Measurements from ENCODE around the gene NTM. TPM values are rescaled to one million over a fixed set of nuclear protein-coding genes. Genes with fewer than 3 reads are reported as not detected.

The NTM gene
- total RNA-seq, 1 donor from 2014 or later, result 3.4 TPM

- intact Hi-C loops (cut with DNase I), result no loop called here
- no peak for DNase-seq (ENCODE audit: low spot score)
Observed at GRCh38 chr11:131723088-131723487, 352.7 kb downstream of the NTM start.

- no peak for DNase-seq (ENCODE audit: low spot score)
- intact Hi-C loops (cut with DNase I), result no loop called here
Observed at GRCh38 chr11:131724436-131724975, 354.1 kb downstream of the NTM start.

- intact Hi-C loops (cut with DNase I), result no loop called here
- no peak for DNase-seq (ENCODE audit: low spot score)
Observed at GRCh38 chr11:131734871-131735270, 364.5 kb downstream of the NTM start.

GRCh38 chr11:131737357-131737756 is 366.9 kb downstream of the NTM start:
- intact Hi-C loops (cut with DNase I), result no loop called here
- no peak for DNase-seq (ENCODE audit: low spot score)

GRCh38 chr11:131739243-131739882 is 368.9 kb downstream of the NTM start:
- no peak for DNase-seq (ENCODE audit: low spot score)
- intact Hi-C loops (cut with DNase I), result no loop called here

- DNase-seq (ENCODE audit: low spot score), result no peak
- intact Hi-C loops (cut with DNase I), result loop anchor here (5.0 kb wide), 1 partner anchor 117 kb away; no protein-coding TSS in a partner anchor
Observed at GRCh38 chr11:131744847-131745246, 374.4 kb downstream of the NTM start.

GRCh38 chr11:131745405-131745804 is 375.0 kb downstream of the NTM start:
- no peak for DNase-seq (ENCODE audit: low spot score)
- intact Hi-C loops (cut with DNase I), result loop anchor here (5.0 kb wide), 1 partner anchor 117 kb away; no protein-coding TSS in a partner anchor

GRCh38 chr11:131746201-131746600 is 375.8 kb downstream of the NTM start:
- DNase-seq (ENCODE audit: low spot score), result no peak
- intact Hi-C loops (cut with DNase I), result loop anchor here (5.0 kb wide), 1 partner anchor 116 kb away; no protein-coding TSS in a partner anchor

- no peak for DNase-seq (ENCODE audit: low spot score)
- intact Hi-C loops (cut with DNase I), result loop anchor here (5.0 kb wide), 1 partner anchor 114 kb away; no protein-coding TSS in a partner anchor
Observed at GRCh38 chr11:131748151-131749050, 378.0 kb downstream of the NTM start.

- DNase-seq (ENCODE audit: low spot score), result no peak
- intact Hi-C loops (cut with DNase I), result loop anchor here (5.0 kb wide), 1 partner anchor 113 kb away; no protein-coding TSS in a partner anchor
Observed at GRCh38 chr11:131749101-131749500, 378.7 kb downstream of the NTM start.

GRCh38 chr11:131750152-131750551 is 379.7 kb downstream of the NTM start:
- DNase-seq (ENCODE audit: low spot score), result no peak
- intact Hi-C loops (cut with DNase I), result no loop called here

GRCh38 chr11:131750692-131751091 is 380.3 kb downstream of the NTM start:
- intact Hi-C loops (cut with DNase I), result no loop called here
- no peak for DNase-seq (ENCODE audit: low spot score)

GRCh38 chr11:131754671-131755070 is 384.3 kb downstream of the NTM start:
- DNase-seq (ENCODE audit: low spot score), result no peak
- intact Hi-C loops (cut with DNase I), result no loop called here

- DNase-seq (ENCODE audit: low spot score), result no peak
- intact Hi-C loops (cut with DNase I), result no loop called here
Observed at GRCh38 chr11:131756479-131757110, 386.2 kb downstream of the NTM start.

GRCh38 chr11:131758726-131759125 is 388.3 kb downstream of the NTM start:
- intact Hi-C loops (cut with DNase I), result no loop called here
- no peak for DNase-seq (ENCODE audit: low spot score)

GRCh38 chr11:131759140-131759539 is 388.7 kb downstream of the NTM start:
- DNase-seq (ENCODE audit: low spot score), result no peak
- intact Hi-C loops (cut with DNase I), result no loop called here

- DNase-seq (ENCODE audit: low spot score), result peak; percentile 79
- intact Hi-C loops (cut with DNase I), result loop anchor here (5.0 kb wide), 1 partner anchor 137 kb away; no protein-coding TSS in a partner anchor
Observed at GRCh38 chr11:131760091-131761061, 390.0 kb downstream of the NTM start.

GRCh38 chr11:131762346-131763110 is 392.1 kb downstream of the NTM start:
- no peak for DNase-seq (ENCODE audit: low spot score)
- intact Hi-C loops (cut with DNase I), result loop anchor here (5.0 kb wide), 1 partner anchor 135 kb away; no protein-coding TSS in a partner anchor
